Measurements from ENCODE around the gene APOA1.

- TF ChIP-seq EZH2 (IDR thresholded peaks at IDR 0.05), result no peak
- TF ChIP-seq CTCF (IDR thresholded peaks at IDR 0.05), result no peak
- no peak for TF ChIP-seq EZH2phosphoT487 (IDR thresholded peaks at IDR 0.05)
Measured at GRCh38 chr11:116793772-116794097, 43.7 kb downstream of the APOA1 start.
